ENCODE measurements around the gene FANCL. TPM values are rescaled to one million over a fixed set of nuclear protein-coding genes. Genes with fewer than 3 reads are reported as not detected.
"Not testable (repeated sequence)": the region's sequence is repeated elsewhere in the genome, so short reads cannot be mapped to it uniquely, and the experiment has no call there.

FANCL gene
- total RNA-seq, 1 experiment from 2014 or later, result 34.5 TPM

DNA sequence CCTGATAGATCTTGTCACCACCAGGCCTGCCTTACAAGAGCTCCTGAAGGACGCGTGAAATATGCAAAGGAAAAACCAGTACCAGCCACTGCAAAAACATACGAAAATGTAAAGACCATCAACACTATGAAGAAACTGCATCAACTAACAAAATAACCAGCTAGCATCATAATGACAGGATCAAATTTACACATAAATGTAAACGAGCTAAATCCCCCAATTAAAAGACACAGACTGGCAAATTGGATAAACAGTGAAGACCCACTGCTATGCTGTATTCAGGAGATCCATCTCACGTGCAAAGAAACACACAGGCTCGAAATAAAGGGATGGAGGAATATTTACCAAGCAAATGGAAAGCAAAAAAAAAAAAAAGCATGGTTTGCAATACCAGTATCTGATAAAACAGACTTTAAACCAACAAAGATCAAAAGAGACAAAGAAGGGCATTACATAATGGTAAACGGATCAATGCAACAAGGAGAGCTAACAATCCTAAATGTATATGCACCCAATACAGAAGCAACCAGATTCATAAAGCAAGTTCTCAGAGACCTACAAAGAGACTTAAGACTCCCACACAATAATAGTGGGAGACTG lies 70.7 kb downstream of the FANCL start:
- H4K20me1 ChIP-seq (ENCODE audit: insufficient read depth); ATAC-seq; H3K27me3 ChIP-seq (ENCODE audit: insufficient read depth, low read length); H3K36me3 ChIP-seq (ENCODE audit: control insufficient read depth in 1 of 2, insufficient read depth in 2 of 2, low read length in 2 of 2); DNase-seq (ENCODE audit: low read depth, low spot score); H3K9me2 ChIP-seq (ENCODE audit: insufficient read depth); H3K9me3 ChIP-seq (ENCODE audit: control insufficient read depth in 1 of 2, insufficient read depth in 1 of 2, low read depth in 1 of 2, low read length in 2 of 2); H3K4me1 ChIP-seq (ENCODE audit: control insufficient read depth in 1 of 2, insufficient read depth in 2 of 2, low read length in 2 of 2); RAD21 ChIA-PET (ENCODE audit: low non-redundant PET in 1 of 2, low total read pairs in 2 of 2, uncharacterized antibody in 2 of 2, unreplicated experiment in 2 of 2); BruUV-seq (replicated peaks); H3K9ac ChIP-seq (ENCODE audit: low read length); H3K4me2 ChIP-seq (ENCODE audit: low read length); CTCF ChIA-PET; H3K79me2 ChIP-seq (ENCODE audit: insufficient read depth, low read length); POLR2A ChIA-PET; intact Hi-C loops (cut with micrococcal nuclease); H2AFZ ChIP-seq (ENCODE audit: low read depth, low read length, poor library complexity, severe bottlenecking); H3K27ac ChIP-seq (ENCODE audit: low read depth, low read length); H3K4me3 ChIP-seq (replicated peaks in 1 of 2; ENCODE audit: low read depth in 1 of 2, low read length in 2 of 2): not testable (repeated sequence)

DNA sequence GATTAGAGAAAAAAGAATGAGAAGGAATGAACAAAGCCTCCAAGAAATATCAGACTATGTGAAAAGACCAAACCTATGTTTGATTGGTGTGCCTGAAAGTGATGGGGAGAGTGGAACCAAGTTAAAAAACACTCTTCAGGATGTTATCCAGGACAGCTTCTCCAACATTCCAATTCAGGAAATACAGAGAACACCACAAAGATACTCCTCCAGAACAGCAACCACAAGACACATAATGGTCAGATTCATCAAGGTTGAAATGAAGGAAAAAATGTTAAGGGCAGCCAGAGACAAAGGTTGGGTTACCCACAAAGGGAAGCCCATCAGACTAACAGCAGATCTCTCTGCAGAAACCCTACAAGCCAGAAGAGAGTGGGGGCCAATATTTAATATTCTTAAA lies 71.3 kb downstream of the FANCL start:
- BruUV-seq (replicated peaks); DNase-seq (ENCODE audit: low read depth, low spot score); POLR2A ChIA-PET; H3K4me1 ChIP-seq (ENCODE audit: control insufficient read depth in 1 of 2, insufficient read depth in 2 of 2, low read length in 2 of 2); H3K9me2 ChIP-seq (ENCODE audit: insufficient read depth); H3K9ac ChIP-seq (ENCODE audit: low read length); H4K20me1 ChIP-seq (ENCODE audit: insufficient read depth); H3K79me2 ChIP-seq (ENCODE audit: insufficient read depth, low read length); H3K36me3 ChIP-seq (ENCODE audit: control insufficient read depth in 1 of 2, insufficient read depth in 2 of 2, low read length in 2 of 2); RAD21 ChIA-PET (ENCODE audit: low non-redundant PET in 1 of 2, low total read pairs in 2 of 2, uncharacterized antibody in 2 of 2, unreplicated experiment in 2 of 2); H3K27me3 ChIP-seq (ENCODE audit: insufficient read depth, low read length); H3K27ac ChIP-seq (ENCODE audit: low read depth, low read length); H2AFZ ChIP-seq (ENCODE audit: low read depth, low read length, poor library complexity, severe bottlenecking); H3K9me3 ChIP-seq (ENCODE audit: control insufficient read depth in 1 of 2, insufficient read depth in 1 of 2, low read depth in 1 of 2, low read length in 2 of 2); ATAC-seq; H3K4me3 ChIP-seq (replicated peaks in 1 of 2; ENCODE audit: low read depth in 1 of 2, low read length in 2 of 2); intact Hi-C loops (cut with micrococcal nuclease); CTCF ChIA-PET; H3K4me2 ChIP-seq (ENCODE audit: low read length): not testable (repeated sequence)

DNA sequence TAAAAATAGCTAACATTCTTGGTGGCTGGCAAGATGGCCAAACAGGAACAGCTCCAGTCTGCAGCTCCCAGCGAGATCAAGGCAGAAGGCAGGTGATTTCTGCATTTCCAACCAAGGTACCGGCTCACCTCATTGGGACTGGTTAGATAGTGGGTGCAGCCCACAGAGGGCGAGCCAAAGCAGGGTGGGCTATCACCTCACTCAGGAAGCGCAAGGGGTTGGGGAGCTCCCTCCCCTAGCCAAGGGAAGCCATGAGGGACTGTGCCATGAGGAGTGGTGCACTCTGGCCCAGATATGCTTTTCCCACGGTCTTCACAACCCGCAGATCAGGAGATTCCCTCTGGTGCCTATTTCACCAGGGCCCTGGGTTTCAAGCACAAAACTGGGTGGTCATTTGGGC lies 73.0 kb downstream of the FANCL start:
- H3K9ac ChIP-seq (ENCODE audit: low read length); BruUV-seq (replicated peaks); H3K4me1 ChIP-seq (ENCODE audit: control insufficient read depth in 1 of 2, insufficient read depth in 2 of 2, low read length in 2 of 2); H4K20me1 ChIP-seq (ENCODE audit: insufficient read depth); H3K9me2 ChIP-seq (ENCODE audit: insufficient read depth); ATAC-seq; H3K27me3 ChIP-seq (ENCODE audit: insufficient read depth, low read length); H3K27ac ChIP-seq (ENCODE audit: low read depth, low read length); POLR2A ChIA-PET; H2AFZ ChIP-seq (ENCODE audit: low read depth, low read length, poor library complexity, severe bottlenecking); intact Hi-C loops (cut with micrococcal nuclease); DNase-seq (ENCODE audit: low read depth, low spot score); RAD21 ChIA-PET (ENCODE audit: low non-redundant PET in 1 of 2, low total read pairs in 2 of 2, uncharacterized antibody in 2 of 2, unreplicated experiment in 2 of 2); H3K4me2 ChIP-seq (ENCODE audit: low read length); H3K4me3 ChIP-seq (replicated peaks in 1 of 2; ENCODE audit: low read depth in 1 of 2, low read length in 2 of 2); H3K36me3 ChIP-seq (ENCODE audit: control insufficient read depth in 1 of 2, insufficient read depth in 2 of 2, low read length in 2 of 2); CTCF ChIA-PET; H3K79me2 ChIP-seq (ENCODE audit: insufficient read depth, low read length); H3K9me3 ChIP-seq (ENCODE audit: control insufficient read depth in 1 of 2, insufficient read depth in 1 of 2, low read depth in 1 of 2, low read length in 2 of 2): not testable (repeated sequence)
